Measurements from ENCODE around the gene VGLL3. TPM values are rescaled to one million over a fixed set of nuclear protein-coding genes. Genes with fewer than 3 reads are reported as not detected.

VGLL3 gene
- total and polyA plus RNA-seq, 8 donors = 20.8 to 55.3 (median 25.6) TPM

DNA sequence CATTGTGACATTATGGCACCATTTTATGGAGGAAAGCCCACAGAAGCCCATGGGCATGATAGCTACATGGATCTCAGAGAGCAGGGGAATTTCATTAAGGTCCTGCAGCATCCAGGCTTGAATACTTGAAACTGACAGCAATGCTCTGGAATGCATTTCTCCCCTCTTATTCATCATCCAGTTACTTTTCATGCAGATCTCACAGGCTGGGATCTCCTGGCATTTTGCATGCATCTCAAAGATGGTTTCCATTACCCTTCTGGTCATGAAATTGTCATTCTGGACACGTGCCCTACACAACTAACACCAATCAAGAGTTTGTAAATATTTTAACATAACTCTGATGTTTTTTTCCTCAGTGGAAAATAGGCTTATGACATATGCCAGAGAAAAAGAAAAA is 32.4 kb downstream of the VGLL3 start:
- H3K9me3 ChIP-seq = no peaks in the 10 kb centered on the region
- DNase-seq = no peak
- H3K36me3 ChIP-seq = no peaks in the 10 kb centered on the region
- no peaks in the 10 kb centered on the region for H3K27me3 ChIP-seq
- no peak overlapping the region for H3K27ac ChIP-seq
- no peak overlapping the region for H3K4me3 ChIP-seq
- ATAC-seq = no peak
- TF ChIP-seq, protein P1, sequence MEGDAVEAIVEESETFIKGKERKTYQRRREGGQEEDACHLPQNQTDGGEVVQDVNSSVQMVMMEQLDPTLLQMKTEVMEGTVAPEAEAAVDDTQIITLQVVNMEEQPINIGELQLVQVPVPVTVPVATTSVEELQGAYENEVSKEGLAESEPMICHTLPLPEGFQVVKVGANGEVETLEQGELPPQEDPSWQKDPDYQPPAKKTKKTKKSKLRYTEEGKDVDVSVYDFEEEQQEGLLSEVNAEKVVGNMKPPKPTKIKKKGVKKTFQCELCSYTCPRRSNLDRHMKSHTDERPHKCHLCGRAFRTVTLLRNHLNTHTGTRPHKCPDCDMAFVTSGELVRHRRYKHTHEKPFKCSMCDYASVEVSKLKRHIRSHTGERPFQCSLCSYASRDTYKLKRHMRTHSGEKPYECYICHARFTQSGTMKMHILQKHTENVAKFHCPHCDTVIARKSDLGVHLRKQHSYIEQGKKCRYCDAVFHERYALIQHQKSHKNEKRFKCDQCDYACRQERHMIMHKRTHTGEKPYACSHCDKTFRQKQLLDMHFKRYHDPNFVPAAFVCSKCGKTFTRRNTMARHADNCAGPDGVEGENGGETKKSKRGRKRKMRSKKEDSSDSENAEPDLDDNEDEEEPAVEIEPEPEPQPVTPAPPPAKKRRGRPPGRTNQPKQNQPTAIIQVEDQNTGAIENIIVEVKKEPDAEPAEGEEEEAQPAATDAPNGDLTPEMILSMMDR (IDR thresholded peaks at IDR 0.05) = no peak
- H3K4me1 ChIP-seq = peaks cover 0 to 5% of the 10 kb centered on the region in 2 donors
- intact Hi-C loops (cut with DNase I) = no loop called here

DNA sequence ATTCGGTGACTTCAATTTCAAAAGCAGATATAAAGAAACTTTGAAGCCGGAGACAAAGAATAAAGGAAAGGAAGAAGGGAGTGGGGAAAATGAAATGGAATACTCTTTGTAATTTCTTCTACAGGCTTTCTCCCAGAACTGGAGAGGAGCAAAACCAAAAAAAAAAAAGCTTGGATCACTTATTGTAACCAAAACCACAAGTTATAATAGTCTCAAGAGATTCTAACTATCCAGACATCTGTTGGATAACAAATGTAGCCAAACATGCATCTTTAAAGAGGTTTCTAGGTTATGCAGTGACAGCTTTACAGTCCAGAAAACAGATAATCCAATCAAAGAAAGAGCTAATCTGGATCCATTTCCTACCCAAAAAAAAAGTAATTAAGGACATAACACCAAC is 36.2 kb downstream of the VGLL3 start:
- no peaks in the 10 kb centered on the region for H3K9me3 ChIP-seq
- H3K4me1 ChIP-seq = peaks cover 0 to 5% of the 10 kb centered on the region in 2 donors
- intact Hi-C loops (cut with DNase I) = no loop called here
- no peak for ATAC-seq
- H3K27ac ChIP-seq = no peak overlapping the region
- TF ChIP-seq, protein P1 (IDR thresholded peaks at IDR 0.05) = no peak
- no peaks in the 10 kb centered on the region for H3K36me3 ChIP-seq
- no peak for DNase-seq
- no peak overlapping the region for H3K4me3 ChIP-seq
- no peaks in the 10 kb centered on the region for H3K27me3 ChIP-seq

DNA sequence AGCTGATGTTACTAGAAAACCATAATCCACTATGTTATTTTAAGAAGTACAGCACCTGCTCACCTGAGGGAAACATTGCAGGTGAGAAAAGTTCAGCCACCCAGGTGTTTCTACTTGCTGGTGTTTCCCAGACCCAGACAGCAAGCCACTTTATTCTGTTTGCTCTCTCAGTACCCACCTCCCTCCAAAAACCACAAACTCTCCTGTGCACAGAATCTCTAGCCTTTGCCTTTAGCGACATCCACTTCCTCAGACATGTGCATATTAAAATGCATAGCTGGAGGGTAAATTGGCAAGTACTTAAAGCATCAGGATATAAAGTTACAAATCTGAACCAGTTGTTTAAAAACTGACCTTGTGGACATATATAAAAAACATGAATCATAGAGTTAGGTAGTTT is 36.7 kb downstream of the VGLL3 start:
- Histone ChIP-seq H3K27ac (no peak overlapping the region), H3K9me3 (no peaks in the 10 kb centered on the region), H3K4me3 (no peak overlapping the region), H3K4me1 (peaks cover 0 to 5% of the 10 kb centered on the region in 2 donors), H3K27me3 (no peaks in the 10 kb centered on the region), H3K36me3 (no peaks in the 10 kb centered on the region)
- DNase-seq (no peak), ATAC-seq (no peak)
- TF ChIP-seq, protein P1 (IDR thresholded peaks at IDR 0.05) = no peak
- intact Hi-C loops (cut with DNase I) = no loop called here

DNA sequence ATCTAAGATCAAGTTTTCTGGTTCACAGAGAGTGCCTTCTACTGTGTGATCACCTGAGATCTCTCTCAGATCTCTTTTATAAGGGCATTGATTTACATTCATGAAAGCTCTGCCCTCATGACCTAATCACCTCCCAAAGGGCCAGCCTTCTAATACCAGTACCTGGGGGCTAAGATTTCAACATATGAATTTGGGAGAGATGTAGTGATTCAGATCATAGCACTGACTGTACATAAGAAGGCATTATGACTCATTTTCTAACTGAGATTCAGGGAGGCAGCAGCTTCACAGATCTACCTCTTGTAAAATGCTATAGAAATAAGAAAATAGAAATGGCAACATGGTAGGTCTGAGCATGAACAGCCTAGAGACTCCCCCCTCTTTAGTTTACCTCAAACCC is 39.6 kb downstream of the VGLL3 start:
- no peaks in the 10 kb centered on the region for H3K27me3 ChIP-seq
- DNase-seq = no peak
- ATAC-seq = no peak

DNA sequence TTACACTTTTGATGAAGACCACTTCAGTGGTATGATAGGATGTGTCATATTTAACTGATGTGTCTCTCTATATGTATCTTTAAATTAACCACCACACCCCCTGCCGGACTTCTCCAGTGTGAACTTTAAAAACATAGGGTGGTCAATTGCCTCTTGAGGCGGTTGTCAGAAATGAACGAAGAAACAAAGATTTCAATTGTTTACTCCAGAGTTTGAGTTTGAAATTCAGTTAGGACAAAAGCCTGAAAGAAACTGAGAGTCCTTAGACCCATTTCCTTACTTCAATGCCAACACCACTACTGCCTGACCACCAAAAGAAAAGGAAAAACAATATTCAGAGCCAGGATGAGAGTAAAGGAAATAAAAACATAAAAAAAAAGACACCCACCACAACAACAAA is 40.2 kb downstream of the VGLL3 start:
- H3K4me3 ChIP-seq = no peak overlapping the region
- H3K4me1 ChIP-seq = peaks cover 0 to 5% of the 10 kb centered on the region in 2 donors
- intact Hi-C loops (cut with DNase I) = no loop called here
- TF ChIP-seq, protein P1 (IDR thresholded peaks at IDR 0.05) = no peak
- DNase-seq = no peak
- no peaks in the 10 kb centered on the region for H3K36me3 ChIP-seq
- no peaks in the 10 kb centered on the region for H3K27me3 ChIP-seq
- H3K9me3 ChIP-seq = no peaks in the 10 kb centered on the region
- H3K27ac ChIP-seq = no peak overlapping the region
- no peak for ATAC-seq

More for the DNA sequence above, 39.6 kb downstream of the VGLL3 start:
- TF ChIP-seq, protein P1 (IDR thresholded peaks at IDR 0.05) = no peak
- Histone ChIP-seq H3K4me1 (peaks cover 0 to 5% of the 10 kb centered on the region in 2 donors), H3K27ac (no peak overlapping the region), H3K9me3 (no peaks in the 10 kb centered on the region), H3K4me3 (no peak overlapping the region), H3K36me3 (no peaks in the 10 kb centered on the region)
- intact Hi-C loops (cut with DNase I) = no loop called here

Measured in left lung (tissue), 10 donors.